ENCODE data around the gene YTHDF2. TPM values are rescaled to one million over a fixed set of nuclear protein-coding genes. Genes with fewer than 3 reads are reported as not detected.
A peak's percentile ranks its signal among the peaks of the same experiment; 100 is the strongest.

The YTHDF2 gene
- total and polyA plus RNA-seq, 2 of the 13 experiments (the other 11 are each of a cell fraction or from before 2014, with no cell fraction given), result 48.4 to 59.6 TPM

GRCh38 chr1:28811766-28812668 is 75.3 kb downstream of the YTHDF2 start, which contains the start of gene OPRD1:
OPRD1 (plus strand) TSS chr1:28812170; CDS start chr1:28812384, 214 bp downstream.
- peak within 1 kb of the TSS in 2 of 3 experiments; percentile 8 to 31; a peak in 4 of 6 replicates for H3K4me3 ChIP-seq (replicated peaks in 1 of 3; ENCODE audit: insufficient read depth in 1 of 3, low read depth in 2 of 3, low read length in 3 of 3)
- H3K9ac ChIP-seq (ENCODE audit: insufficient read depth, low read depth, low read length), result no peak within 1 kb of the TSS
- H3K27me3 ChIP-seq (ENCODE audit: control insufficient read depth in 1 of 2, insufficient read depth in 2 of 2, low read length in 2 of 2), result peaks cover 14 to 68% of the 10 kb centered on the region in 2 experiments
- TF ChIP-seq ZNF800 (CRISPR knock-in tag; IDR thresholded peaks at IDR 0.05) (peak; percentile 80), TERF1 (CRISPR knock-in tag; IDR thresholded peaks at IDR 0.05) (no peak), MTA1 (CRISPR knock-in tag; IDR thresholded peaks at IDR 0.05; ENCODE audit: borderline replicate concordance) (peak; percentile 34; the same call in 1 of the 2 replicates)
- H3K9me3 ChIP-seq (ENCODE audit: low read length), result no peaks in the 10 kb centered on the region
- 38% methylated on average over 5 of the region's 108 CpGs for WGBS (ENCODE audit: low lambda C conversion rate)
- CTCF ChIA-PET (ENCODE audit: low intra/inter-chr PET ratio, low total read pairs), result no interaction called here
- peaks cover 36% of the 10 kb centered on the region for H3K4me1 ChIP-seq (ENCODE audit: insufficient read depth, low read length)
- in situ Hi-C loops (cut with HindIII; ENCODE audit: extremely low pct_ligation_motif_present, low pct_unique_long_range_greater_than_20kb) (no loop called here), intact Hi-C loops (cut with micrococcal nuclease; ENCODE audit: unreplicated experiment) (no loop called here)
- no TSS peak for BruUV-seq (replicated peaks)
- H3K4me2 ChIP-seq (ENCODE audit: low read depth, low read length), result peak within 1 kb of the TSS; percentile 52
- FAIRE-seq (no peak), DNase-seq (ENCODE audit: low spot score) (no peak), ATAC-seq (no peak)
- no peak within 1 kb of the TSS for H2AFZ ChIP-seq (ENCODE audit: low read length)
- no peak within 1 kb of the TSS for H3K27ac ChIP-seq (ENCODE audit: extremely low read length, insufficient read depth, low read length)
- POLR2A ChIA-PET, result no interaction called here
- no peaks in the 10 kb centered on the region for H3K79me2 ChIP-seq (ENCODE audit: insufficient read depth, low read length)
- H4K20me1 ChIP-seq (ENCODE audit: insufficient read depth, low read length), result 0 out of 2 replicates have a peak, but pooled peaks cover 7% of the 10 kb centered on the region
- H3K36me3 ChIP-seq (replicated peaks in 1 of 2; ENCODE audit: control insufficient read depth in 1 of 2, insufficient read depth in 2 of 2, low read length in 2 of 2), result no peaks in the 10 kb centered on the region

Data from HepG2 (cell line).